Effector memory CD4-positive, alpha-beta T cell (primary cell): ENCODE measurements around the gene SNTG2.

Source experiments
- DNase-seq, 3 donors: peaks; one replicate each; pipeline ENCODE4 v3.0.0-alpha.2; 2020
- H3K27ac ChIP-seq: 2 replicates; pipeline ENCODE4 v1.7.0; 2013; ENCODE audit warnings: mild to moderate bottlenecking, low read length, moderate library complexity; ENCODE audit not compliant: insufficient read depth, poor library complexity, severe bottlenecking
- H3K27me3 ChIP-seq: replicated peaks from 2 replicates; pipeline ENCODE4 v1.7.0; 2013; ENCODE audit warnings: mild to moderate bottlenecking, low read length; ENCODE audit not compliant: insufficient read depth, control insufficient read depth, poor library complexity, severe bottlenecking
- H3K36me3 ChIP-seq: 2 replicates; pipeline ENCODE4 v1.7.0; 2013; ENCODE audit warnings: mild to moderate bottlenecking, low read length, moderate library complexity; ENCODE audit not compliant: control insufficient read depth, insufficient read depth
- H3K4me1 ChIP-seq: 2 replicates; pipeline ENCODE4 v1.7.0; 2013; ENCODE audit warnings: low read length, mild to moderate bottlenecking; ENCODE audit not compliant: control insufficient read depth, insufficient read depth, poor library complexity, severe bottlenecking
- H3K4me3 ChIP-seq: 2 replicates; pipeline ENCODE4 v1.7.0; 2013; ENCODE audit warnings: low read length, low read depth, mild to moderate bottlenecking; ENCODE audit not compliant: insufficient read depth, poor library complexity, severe bottlenecking
- H3K9me3 ChIP-seq: 2 replicates; pipeline ENCODE4 v1.7.0; 2013; ENCODE audit warnings: mild to moderate bottlenecking, low read length, moderate library complexity; ENCODE audit not compliant: control insufficient read depth

Gene SNTG2

GRCh38 chr2:1234731-1235308 is 284.2 kb downstream of the SNTG2 start:
- H3K27me3 ChIP-seq, result no peaks in the 10 kb centered on the region
- no peaks in the 10 kb centered on the region for H3K9me3 ChIP-seq
- no peaks in the 10 kb centered on the region for H3K4me1 ChIP-seq
- no peak overlapping the region for H3K27ac ChIP-seq
- DNase-seq, result no peak
- H3K36me3 ChIP-seq, result no peaks in the 10 kb centered on the region
- H3K4me3 ChIP-seq, result no peak overlapping the region

- no peak for DNase-seq
- Histone ChIP-seq H3K36me3 (no peaks in the 10 kb centered on the region), H3K9me3 (no peaks in the 10 kb centered on the region), H3K27ac (no peak overlapping the region), H3K4me1 (no peaks in the 10 kb centered on the region), H3K27me3 (no peaks in the 10 kb centered on the region), H3K4me3 (no peak overlapping the region)
Measured at GRCh38 chr2:1235806-1236205, 285.2 kb downstream of the SNTG2 start.

GRCh38 chr2:1236606-1237005 is 286.0 kb downstream of the SNTG2 start:
- no peak for DNase-seq
- Histone ChIP-seq H3K36me3 (no peaks in the 10 kb centered on the region), H3K27me3 (no peaks in the 10 kb centered on the region), H3K9me3 (no peaks in the 10 kb centered on the region), H3K4me1 (no peaks in the 10 kb centered on the region), H3K27ac (no peak overlapping the region), H3K4me3 (no peak overlapping the region)

GRCh38 chr2:1237783-1238182 is 287.1 kb downstream of the SNTG2 start:
- H3K4me1 ChIP-seq, result no peaks in the 10 kb centered on the region
- H3K9me3 ChIP-seq, result no peaks in the 10 kb centered on the region
- no peaks in the 10 kb centered on the region for H3K27me3 ChIP-seq
- DNase-seq, result no peak
- no peak overlapping the region for H3K4me3 ChIP-seq
- H3K27ac ChIP-seq, result no peak overlapping the region
- H3K36me3 ChIP-seq, result no peaks in the 10 kb centered on the region

GRCh38 chr2:1238598-1239138 is 288.0 kb downstream of the SNTG2 start:
- Histone ChIP-seq H3K27ac (no peak overlapping the region), H3K27me3 (no peaks in the 10 kb centered on the region), H3K36me3 (no peaks in the 10 kb centered on the region), H3K9me3 (no peaks in the 10 kb centered on the region), H3K4me1 (no peaks in the 10 kb centered on the region), H3K4me3 (no peak overlapping the region)
- DNase-seq, result no peak

- Histone ChIP-seq H3K4me3 (no peak overlapping the region), H3K36me3 (no peaks in the 10 kb centered on the region), H3K27ac (no peak overlapping the region), H3K27me3 (no peaks in the 10 kb centered on the region), H3K4me1 (no peaks in the 10 kb centered on the region), H3K9me3 (no peaks in the 10 kb centered on the region)
- DNase-seq, result no peak
Measured at GRCh38 chr2:1245193-1245592, 294.5 kb downstream of the SNTG2 start.

- no peak overlapping the region for H3K4me3 ChIP-seq
- no peaks in the 10 kb centered on the region for H3K4me1 ChIP-seq
- no peak overlapping the region for H3K27ac ChIP-seq
- no peaks in the 10 kb centered on the region for H3K9me3 ChIP-seq
- no peaks in the 10 kb centered on the region for H3K27me3 ChIP-seq
- H3K36me3 ChIP-seq, result no peaks in the 10 kb centered on the region
- DNase-seq, result no peak
Measured at GRCh38 chr2:1246239-1246638, 295.6 kb downstream of the SNTG2 start.

- Histone ChIP-seq H3K36me3 (no peaks in the 10 kb centered on the region), H3K9me3 (no peaks in the 10 kb centered on the region), H3K4me3 (no peak overlapping the region), H3K4me1 (no peaks in the 10 kb centered on the region), H3K27me3 (no peaks in the 10 kb centered on the region), H3K27ac (no peak overlapping the region)
- no peak for DNase-seq
Measured at GRCh38 chr2:1246991-1247390, 296.3 kb downstream of the SNTG2 start.

GRCh38 chr2:1248187-1248586 is 297.5 kb downstream of the SNTG2 start:
- no peak overlapping the region for H3K4me3 ChIP-seq
- no peaks in the 10 kb centered on the region for H3K9me3 ChIP-seq
- no peaks in the 10 kb centered on the region for H3K4me1 ChIP-seq
- no peak overlapping the region for H3K27ac ChIP-seq
- no peaks in the 10 kb centered on the region for H3K27me3 ChIP-seq
- no peaks in the 10 kb centered on the region for H3K36me3 ChIP-seq
- no peak for DNase-seq

- Histone ChIP-seq H3K27ac (no peak overlapping the region), H3K27me3 (no peaks in the 10 kb centered on the region), H3K4me1 (no peaks in the 10 kb centered on the region), H3K4me3 (no peak overlapping the region), H3K36me3 (no peaks in the 10 kb centered on the region), H3K9me3 (no peaks in the 10 kb centered on the region)
- no peak for DNase-seq
Measured at GRCh38 chr2:1249897-1250687, 299.4 kb downstream of the SNTG2 start.
